H1 (cell line): Measurements from ENCODE around the gene FLRT1. TPM values are rescaled to one million over a fixed set of nuclear protein-coding genes. Genes with fewer than 3 reads are reported as not detected.

Experiments
- CREB1 ChIP-seq: IDR thresholded peaks from 2 replicates; pipeline ENCODE4 v1.6.1; 2012; ENCODE audit warnings: inconsistent platforms
- EGR1 ChIP-seq: IDR thresholded peaks from 2 replicates; pipeline ENCODE4 v1.6.1; 2011; ENCODE audit warnings: low read depth, low read length, borderline replicate concordance
- EZH2 ChIP-seq: fragments of 200-600 bp; sonication (generic); IDR thresholded peaks from 2 replicates; pipeline ENCODE4 v1.7.1; 2012; ENCODE audit warnings: low read depth, mild to moderate bottlenecking, moderate library complexity, low read length, inconsistent platforms; ENCODE audit not compliant: severe bottlenecking
- SIRT6 ChIP-seq: IDR thresholded peaks from one replicate; pipeline ENCODE4 v1.7.1; 2012; ENCODE audit warnings: low read length, inconsistent platforms
- SIX5 ChIP-seq: IDR thresholded peaks from 2 replicates; pipeline ENCODE4 v1.6.1; 2011; ENCODE audit warnings: mild to moderate bottlenecking, low read depth, low read length
- SP4 ChIP-seq: IDR thresholded peaks from 2 replicates; pipeline ENCODE4 v1.6.1; 2012; ENCODE audit warnings: low read length, inconsistent platforms
- TCF12 ChIP-seq: IDR thresholded peaks from 2 replicates; pipeline ENCODE4 v1.6.1; 2011; ENCODE audit warnings: low read depth, mild to moderate bottlenecking, low read length
- ZNF274 ChIP-seq: IDR thresholded peaks from 2 replicates; pipeline ENCODE4 v1.7.0; 2012; ENCODE audit warnings: low read length, borderline replicate concordance; ENCODE audit errors: extremely low read depth
- polyA plus RNA-seq, 7 experiments: library from polyadenylated mRNA; depleted of rRNA in 3 of 7; stranded (reverse) in 5 of 7; unstranded in 2 of 7; fragments of >200 nt in 5 of 7; fragments of 200-250 nt in 2 of 7; gene quantifications; 1 replicate in 5 of 7; 2 replicates in 1 of 7; 4 replicates in 1 of 7; pipeline versions ENCODE4 v1.2.1 to v1.2.3, GENCODE V29; 2011 to 2013; ENCODE audit warnings: missing spikeins in 2 of 7, mixed read lengths in 2 of 7
- total RNA-seq: library from RNA; stranded (reverse); fragmentation: NEBNext Ultra II Directional; extraction: Animal tissue kit (Norgen Biotek cat#: 25700); gene quantifications from 2 replicates; pipeline ENCODE4 v1.2.1, GENCODE V29; 2021
- TF ChIP-seq, protein P1 (sequence below): fragments of 300-600 bp; sonication (generic); IDR thresholded peaks from 2 replicates; pipeline ENCODE4 v1.7.1; 2012; ENCODE audit warnings: low read length, moderate library complexity, mild to moderate bottlenecking, inconsistent platforms; ENCODE audit not compliant: insufficient replicate concordance
- TF ChIP-seq, protein P2 (sequence below): IDR thresholded peaks from 2 replicates; pipeline ENCODE4 v1.6.1; 2011; ENCODE audit warnings: low read depth, mild to moderate bottlenecking, low read length; ENCODE audit not compliant: insufficient read depth

FLRT1 gene
- total and polyA plus RNA-seq, 2 of the 8 experiments (the other 6 are each of a cell fraction or from before 2014, with no cell fraction given), result 0.14 to 0.28 TPM

DNA sequence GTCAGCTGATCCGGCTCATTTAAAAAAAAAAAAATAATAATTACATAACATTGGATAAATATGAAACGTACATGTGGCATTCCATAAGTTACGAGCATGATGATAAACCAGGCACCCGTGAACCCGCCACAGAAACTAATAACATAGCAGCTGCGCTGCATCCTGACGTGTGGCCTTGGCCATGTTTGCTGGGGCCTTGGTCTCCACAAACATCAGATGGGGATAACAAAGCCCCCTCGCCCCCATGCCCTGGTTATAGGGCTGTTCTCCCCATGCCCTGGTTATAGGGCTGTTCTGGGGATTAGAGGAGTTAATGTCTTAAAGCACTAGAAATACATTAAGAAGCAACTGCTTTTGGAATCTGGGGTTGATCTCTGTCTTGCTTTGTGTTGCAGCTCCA, 36.7 kb downstream of the FLRT1 start (continued):
- TF ChIP-seq, protein P1, sequence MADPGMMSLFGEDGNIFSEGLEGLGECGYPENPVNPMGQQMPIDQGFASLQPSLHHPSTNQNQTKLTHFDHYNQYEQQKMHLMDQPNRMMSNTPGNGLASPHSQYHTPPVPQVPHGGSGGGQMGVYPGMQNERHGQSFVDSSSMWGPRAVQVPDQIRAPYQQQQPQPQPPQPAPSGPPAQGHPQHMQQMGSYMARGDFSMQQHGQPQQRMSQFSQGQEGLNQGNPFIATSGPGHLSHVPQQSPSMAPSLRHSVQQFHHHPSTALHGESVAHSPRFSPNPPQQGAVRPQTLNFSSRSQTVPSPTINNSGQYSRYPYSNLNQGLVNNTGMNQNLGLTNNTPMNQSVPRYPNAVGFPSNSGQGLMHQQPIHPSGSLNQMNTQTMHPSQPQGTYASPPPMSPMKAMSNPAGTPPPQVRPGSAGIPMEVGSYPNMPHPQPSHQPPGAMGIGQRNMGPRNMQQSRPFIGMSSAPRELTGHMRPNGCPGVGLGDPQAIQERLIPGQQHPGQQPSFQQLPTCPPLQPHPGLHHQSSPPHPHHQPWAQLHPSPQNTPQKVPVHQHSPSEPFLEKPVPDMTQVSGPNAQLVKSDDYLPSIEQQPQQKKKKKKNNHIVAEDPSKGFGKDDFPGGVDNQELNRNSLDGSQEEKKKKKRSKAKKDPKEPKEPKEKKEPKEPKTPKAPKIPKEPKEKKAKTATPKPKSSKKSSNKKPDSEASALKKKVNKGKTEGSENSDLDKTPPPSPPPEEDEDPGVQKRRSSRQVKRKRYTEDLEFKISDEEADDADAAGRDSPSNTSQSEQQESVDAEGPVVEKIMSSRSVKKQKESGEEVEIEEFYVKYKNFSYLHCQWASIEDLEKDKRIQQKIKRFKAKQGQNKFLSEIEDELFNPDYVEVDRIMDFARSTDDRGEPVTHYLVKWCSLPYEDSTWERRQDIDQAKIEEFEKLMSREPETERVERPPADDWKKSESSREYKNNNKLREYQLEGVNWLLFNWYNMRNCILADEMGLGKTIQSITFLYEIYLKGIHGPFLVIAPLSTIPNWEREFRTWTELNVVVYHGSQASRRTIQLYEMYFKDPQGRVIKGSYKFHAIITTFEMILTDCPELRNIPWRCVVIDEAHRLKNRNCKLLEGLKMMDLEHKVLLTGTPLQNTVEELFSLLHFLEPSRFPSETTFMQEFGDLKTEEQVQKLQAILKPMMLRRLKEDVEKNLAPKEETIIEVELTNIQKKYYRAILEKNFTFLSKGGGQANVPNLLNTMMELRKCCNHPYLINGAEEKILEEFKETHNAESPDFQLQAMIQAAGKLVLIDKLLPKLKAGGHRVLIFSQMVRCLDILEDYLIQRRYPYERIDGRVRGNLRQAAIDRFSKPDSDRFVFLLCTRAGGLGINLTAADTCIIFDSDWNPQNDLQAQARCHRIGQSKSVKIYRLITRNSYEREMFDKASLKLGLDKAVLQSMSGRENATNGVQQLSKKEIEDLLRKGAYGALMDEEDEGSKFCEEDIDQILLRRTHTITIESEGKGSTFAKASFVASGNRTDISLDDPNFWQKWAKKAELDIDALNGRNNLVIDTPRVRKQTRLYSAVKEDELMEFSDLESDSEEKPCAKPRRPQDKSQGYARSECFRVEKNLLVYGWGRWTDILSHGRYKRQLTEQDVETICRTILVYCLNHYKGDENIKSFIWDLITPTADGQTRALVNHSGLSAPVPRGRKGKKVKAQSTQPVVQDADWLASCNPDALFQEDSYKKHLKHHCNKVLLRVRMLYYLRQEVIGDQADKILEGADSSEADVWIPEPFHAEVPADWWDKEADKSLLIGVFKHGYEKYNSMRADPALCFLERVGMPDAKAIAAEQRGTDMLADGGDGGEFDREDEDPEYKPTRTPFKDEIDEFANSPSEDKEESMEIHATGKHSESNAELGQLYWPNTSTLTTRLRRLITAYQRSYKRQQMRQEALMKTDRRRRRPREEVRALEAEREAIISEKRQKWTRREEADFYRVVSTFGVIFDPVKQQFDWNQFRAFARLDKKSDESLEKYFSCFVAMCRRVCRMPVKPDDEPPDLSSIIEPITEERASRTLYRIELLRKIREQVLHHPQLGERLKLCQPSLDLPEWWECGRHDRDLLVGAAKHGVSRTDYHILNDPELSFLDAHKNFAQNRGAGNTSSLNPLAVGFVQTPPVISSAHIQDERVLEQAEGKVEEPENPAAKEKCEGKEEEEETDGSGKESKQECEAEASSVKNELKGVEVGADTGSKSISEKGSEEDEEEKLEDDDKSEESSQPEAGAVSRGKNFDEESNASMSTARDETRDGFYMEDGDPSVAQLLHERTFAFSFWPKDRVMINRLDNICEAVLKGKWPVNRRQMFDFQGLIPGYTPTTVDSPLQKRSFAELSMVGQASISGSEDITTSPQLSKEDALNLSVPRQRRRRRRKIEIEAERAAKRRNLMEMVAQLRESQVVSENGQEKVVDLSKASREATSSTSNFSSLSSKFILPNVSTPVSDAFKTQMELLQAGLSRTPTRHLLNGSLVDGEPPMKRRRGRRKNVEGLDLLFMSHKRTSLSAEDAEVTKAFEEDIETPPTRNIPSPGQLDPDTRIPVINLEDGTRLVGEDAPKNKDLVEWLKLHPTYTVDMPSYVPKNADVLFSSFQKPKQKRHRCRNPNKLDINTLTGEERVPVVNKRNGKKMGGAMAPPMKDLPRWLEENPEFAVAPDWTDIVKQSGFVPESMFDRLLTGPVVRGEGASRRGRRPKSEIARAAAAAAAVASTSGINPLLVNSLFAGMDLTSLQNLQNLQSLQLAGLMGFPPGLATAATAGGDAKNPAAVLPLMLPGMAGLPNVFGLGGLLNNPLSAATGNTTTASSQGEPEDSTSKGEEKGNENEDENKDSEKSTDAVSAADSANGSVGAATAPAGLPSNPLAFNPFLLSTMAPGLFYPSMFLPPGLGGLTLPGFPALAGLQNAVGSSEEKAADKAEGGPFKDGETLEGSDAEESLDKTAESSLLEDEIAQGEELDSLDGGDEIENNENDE, result no peak
- no peak for TF ChIP-seq SP4
- no peak for TF ChIP-seq SIX5
- TF ChIP-seq SIRT6, result no peak
- TF ChIP-seq TCF12, result no peak
- TF ChIP-seq ZNF274, result no peak
- TF ChIP-seq EZH2, result no peak
- no peak for TF ChIP-seq CREB1
- no peak for TF ChIP-seq EGR1
- TF ChIP-seq, protein P2, sequence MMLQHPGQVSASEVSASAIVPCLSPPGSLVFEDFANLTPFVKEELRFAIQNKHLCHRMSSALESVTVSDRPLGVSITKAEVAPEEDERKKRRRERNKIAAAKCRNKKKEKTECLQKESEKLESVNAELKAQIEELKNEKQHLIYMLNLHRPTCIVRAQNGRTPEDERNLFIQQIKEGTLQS, result no peak
